H9 (cell line): ENCODE measurements around the gene TNC. TPM values are rescaled to one million over a fixed set of nuclear protein-coding genes. Genes with fewer than 3 reads are reported as not detected.

Experiments used
- DNase-seq: peaks from one replicate; pipeline ENCODE4 v3.0.0-alpha.2; 2017
- H2AFZ ChIP-seq: one replicate; pipeline ENCODE4 v1.6.1; 2013; ENCODE audit warnings: mild to moderate bottlenecking, low read length, control low read depth, moderate library complexity
- H2AK5ac ChIP-seq: 2 replicates; pipeline ENCODE4 v1.6.1; 2013; ENCODE audit warnings: low read length, control low read depth, mixed read lengths; ENCODE audit not compliant: insufficient read length
- H2BK120ac ChIP-seq: one replicate; pipeline ENCODE4 v1.6.1; 2013; ENCODE audit warnings: low read depth, mild to moderate bottlenecking, low read length, control low read depth, inconsistent platforms; ENCODE audit not compliant: poor library complexity, severe bottlenecking
- H2BK12ac ChIP-seq: 2 replicates; pipeline ENCODE4 v1.6.1; 2013; ENCODE audit warnings: low read length, control low read depth, mixed read lengths, low read depth; ENCODE audit not compliant: insufficient read length
- H2BK15ac ChIP-seq: 2 replicates; pipeline ENCODE4 v1.6.1; 2013; ENCODE audit warnings: low read depth, low read length, control low read depth
- H2BK20ac ChIP-seq: one replicate; pipeline ENCODE4 v1.6.1; 2013; ENCODE audit warnings: low read depth, mild to moderate bottlenecking, low read length, control low read depth, inconsistent platforms; ENCODE audit not compliant: poor library complexity, severe bottlenecking
- H2BK5ac ChIP-seq: 2 replicates; pipeline ENCODE4 v1.6.1; 2013; ENCODE audit warnings: low read length, control low read depth, mixed read lengths; ENCODE audit not compliant: insufficient read length
- H3K14ac ChIP-seq: 2 replicates; pipeline ENCODE4 v1.6.1; 2013; ENCODE audit warnings: low read length, control low read depth; ENCODE audit not compliant: insufficient read depth
- H3K18ac ChIP-seq: 2 replicates; pipeline ENCODE4 v1.6.1; 2013; ENCODE audit warnings: low read depth, mild to moderate bottlenecking, mixed read lengths, low read length, control low read depth; ENCODE audit not compliant: insufficient read length
- H3K23ac ChIP-seq: 2 replicates; pipeline ENCODE4 v1.6.1; 2013; ENCODE audit warnings: low read length, control low read depth, mixed read lengths, low read depth; ENCODE audit not compliant: insufficient read length
- H3K23me2 ChIP-seq: 2 replicates; pipeline ENCODE4 v1.6.1; 2013; ENCODE audit warnings: low read depth, mild to moderate bottlenecking, mixed read lengths, low read length, control low read depth; ENCODE audit not compliant: insufficient read length, poor library complexity, severe bottlenecking
- H3K27ac ChIP-seq: 2 replicates; pipeline ENCODE4 v1.5.1; 2013; ENCODE audit warnings: low read length, control low read depth, mixed read lengths, low read depth; ENCODE audit not compliant: insufficient read length
- H3K27me3 ChIP-seq: 2 replicates; pipeline ENCODE4 v1.6.1; 2013; ENCODE audit warnings: low read length, control low read depth, inconsistent platforms; ENCODE audit not compliant: insufficient read depth
- H3K4ac ChIP-seq: 2 replicates; pipeline ENCODE4 v1.6.1; 2013; ENCODE audit warnings: low read depth, mild to moderate bottlenecking, control low read depth, inconsistent platforms, low read length, moderate library complexity
- H3K4me1 ChIP-seq: 2 replicates; pipeline ENCODE4 v1.6.1; 2013; ENCODE audit warnings: low read length, control low read depth, inconsistent platforms; ENCODE audit not compliant: insufficient read depth
- H3K4me2 ChIP-seq: 2 replicates; pipeline ENCODE4 v1.6.1; 2013; ENCODE audit warnings: low read length, control low read depth, mixed read lengths; ENCODE audit not compliant: insufficient read length, insufficient read depth
- H3K56ac ChIP-seq: 2 replicates; pipeline ENCODE4 v1.6.1; 2013; ENCODE audit warnings: low read depth, mild to moderate bottlenecking, mixed read lengths, low read length, control low read depth; ENCODE audit not compliant: insufficient read length
- H3K79me1 ChIP-seq: 2 replicates; pipeline ENCODE4 v1.6.1; 2013; ENCODE audit warnings: low read depth, mild to moderate bottlenecking, moderate library complexity, low read length, control low read depth, inconsistent platforms; ENCODE audit not compliant: insufficient read depth, poor library complexity, severe bottlenecking
- H3K79me2 ChIP-seq: 2 replicates; pipeline ENCODE4 v1.6.1; 2013; ENCODE audit warnings: low read length, control low read depth, inconsistent platforms; ENCODE audit not compliant: insufficient read depth
- H3K9ac ChIP-seq: 2 replicates; pipeline ENCODE4 v1.6.1; 2013; ENCODE audit warnings: low read length, control low read depth, mixed read lengths; ENCODE audit not compliant: insufficient read length; ENCODE audit errors: extremely low read depth
- H3K9me3 ChIP-seq: one replicate; pipeline ENCODE4 v1.6.1; 2013; ENCODE audit warnings: low read depth, low read length, inconsistent platforms; ENCODE audit not compliant: control insufficient read depth
- H3T11ph ChIP-seq: one replicate; pipeline ENCODE4 v1.6.1; 2013; ENCODE audit warnings: mild to moderate bottlenecking, low read length, control low read depth, inconsistent platforms
- H4K20me1 ChIP-seq: one replicate; pipeline ENCODE4 v1.6.1; 2013; ENCODE audit not compliant: control insufficient read depth, insufficient read length, insufficient read depth
- H4K5ac ChIP-seq: 2 replicates; pipeline ENCODE4 v1.6.1; 2013; ENCODE audit warnings: low read depth, mild to moderate bottlenecking, mixed read lengths, low read length, control low read depth; ENCODE audit not compliant: insufficient read length
- H4K8ac ChIP-seq: replicated peaks from 2 replicates; pipeline ENCODE4 v1.6.1; 2013; ENCODE audit warnings: low read length, control low read depth, mixed read lengths, low read depth; ENCODE audit not compliant: insufficient read length
- H4K91ac ChIP-seq: 2 replicates; pipeline ENCODE4 v1.6.1; 2013; ENCODE audit warnings: low read depth, mild to moderate bottlenecking, moderate library complexity, mixed read lengths, low read length, control low read depth; ENCODE audit not compliant: insufficient read length
- H3K27ac Mint-ChIP-seq, 3 experiments: 2 replicates in 2 of 3; 3 replicates in 1 of 3; pipeline ENCODE4 v1.8.0; 2020 to 2021; ENCODE audit warnings: mixed read lengths in 3 of 3, mild to moderate bottlenecking in 1 of 3, moderate library complexity in 1 of 3
- H3K27me3 Mint-ChIP-seq: 2 replicates; pipeline ENCODE4 v1.8.0; 2021; ENCODE audit warnings: low read depth, mild to moderate bottlenecking, moderate library complexity, mixed read lengths
- H3K36me3 Mint-ChIP-seq, 3 experiments: 2 replicates in 2 of 3; 3 replicates in 1 of 3; pipeline ENCODE4 v1.8.0; 2020 to 2021; ENCODE audit warnings: low read depth in 3 of 3, mixed read lengths in 3 of 3; ENCODE audit not compliant: insufficient read depth in 1 of 3
- H3K4me1 Mint-ChIP-seq, 2 experiments: 2 replicates each; pipeline ENCODE4 v1.8.0; 2020; ENCODE audit warnings: mixed read lengths in 2 of 2
- H3K4me3 Mint-ChIP-seq, 2 experiments: 2 replicates in 1 of 2; 3 replicates in 1 of 2; pipeline ENCODE4 v1.8.0; 2020 to 2021; ENCODE audit warnings: mild to moderate bottlenecking in 2 of 2, mixed read lengths in 2 of 2, moderate library complexity in 1 of 2
- H3K9me3 Mint-ChIP-seq, 2 experiments: 2 replicates in 1 of 2; 3 replicates in 1 of 2; pipeline ENCODE4 v1.8.0; 2020; ENCODE audit warnings: mild to moderate bottlenecking in 2 of 2, mixed read lengths in 2 of 2, moderate library complexity in 1 of 2
- CTCF ChIP-seq: fragments of 200-600 bp; sonication (generic); conservative IDR thresholded peaks from 3 replicates; pipeline ENCODE4 v1.8.0; 2021; ENCODE audit warnings: antibody characterized with exemption, mild to moderate bottlenecking
- WGBS: extraction: QIAGEN DNeasy Blood & Tissue Kit; methylation state at CpG from one replicate; pipeline ENCODE4 v1.1.7; 2013; ENCODE audit warnings: missing lambda C conversion rate, low lambda C conversion rate, mixed read lengths; ENCODE audit not compliant: insufficient read length; ENCODE audit errors: extremely low coverage; 5-methylcytosine and 5-hydroxymethylcytosine counted together
- total RNA-seq: library from RNA; stranded (reverse); gene quantifications from 2 replicates; pipeline ENCODE4 v1.2.1, GENCODE V29; 2021

The TNC gene
- total RNA-seq, 1 experiment from 2014 or later = 0.63 TPM

DNA sequence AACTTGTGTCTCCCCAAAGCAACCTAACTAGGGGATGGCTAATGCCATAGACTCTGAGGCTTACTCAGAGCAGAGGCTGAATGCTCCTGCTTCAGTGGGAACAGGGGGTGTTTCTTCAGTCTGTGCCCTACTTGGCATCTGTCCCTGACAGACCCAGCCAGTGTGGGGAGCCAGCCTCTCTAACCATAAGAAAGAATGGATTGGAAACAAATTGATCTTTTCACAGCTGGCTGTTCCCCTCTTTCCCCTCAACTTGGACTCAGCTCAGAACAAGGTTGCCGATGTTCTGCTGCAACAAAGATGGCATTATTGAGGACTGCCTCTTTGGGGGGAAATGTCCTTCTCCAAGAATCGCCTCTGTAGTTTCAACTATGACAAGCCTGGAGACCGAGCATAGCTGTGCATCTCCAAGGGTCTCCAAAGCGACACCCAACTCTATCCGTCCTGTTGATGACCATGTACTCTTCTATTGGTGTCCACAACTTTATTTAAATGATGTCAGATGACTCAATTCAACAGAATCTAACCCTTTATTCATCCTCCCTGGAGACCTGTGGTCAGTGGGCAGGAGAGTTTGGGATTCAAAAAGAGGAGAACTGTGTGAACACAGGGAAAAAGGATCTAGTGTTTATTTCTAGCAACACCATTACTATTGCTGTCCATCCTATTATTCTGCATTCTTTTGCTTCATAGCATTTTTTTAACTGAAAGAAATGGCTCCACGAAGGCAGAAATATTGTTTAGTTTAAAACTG lies 24.7 kb upstream of the TNC start:
- Mint-ChIP-seq H3K27me3 (peaks cover 10% of the 10 kb centered on the region), H3K36me3 (no peaks in the 10 kb centered on the region), H3K4me1 (peaks cover 2 to 6% of the 10 kb centered on the region in 2 experiments; a peak in 2 of 4 replicates), H3K4me3 (no peak overlapping the region), H3K9me3 (no peaks in the 10 kb centered on the region), H3K27ac (no peak overlapping the region)
- no peak overlapping the region for H2BK20ac ChIP-seq
- H2BK12ac ChIP-seq = no peak overlapping the region
- no peaks in the 10 kb centered on the region for H3K23me2 ChIP-seq
- no peak overlapping the region for H4K8ac ChIP-seq
- H3K4ac ChIP-seq = no peak overlapping the region
- H4K20me1 ChIP-seq = no peaks in the 10 kb centered on the region
- H2AK5ac ChIP-seq = no peak overlapping the region
- no peak overlapping the region for H3K9ac ChIP-seq
- H2AFZ ChIP-seq = no peak overlapping the region
- no peaks in the 10 kb centered on the region for H3K79me1 ChIP-seq
- no peak overlapping the region for H3K18ac ChIP-seq
- H3K79me2 ChIP-seq = no peaks in the 10 kb centered on the region
- no peaks in the 10 kb centered on the region for H3K9me3 ChIP-seq
- no peaks in the 10 kb centered on the region for H3K27me3 ChIP-seq
- H3K4me2 ChIP-seq = no peak overlapping the region
- no peak overlapping the region for H2BK120ac ChIP-seq
- no CpG with 5 or more reads among the region's 6 CpGs for WGBS
- H3K23ac ChIP-seq = no peak overlapping the region
- H2BK15ac ChIP-seq = no peak overlapping the region
- H3K27ac ChIP-seq = no peak overlapping the region
- TF ChIP-seq CTCF = no peak
- no peak overlapping the region for H2BK5ac ChIP-seq
- H3K56ac ChIP-seq = no peak overlapping the region
- no peak overlapping the region for H3K14ac ChIP-seq
- no peak overlapping the region for H4K5ac ChIP-seq
- no peak overlapping the region for H4K91ac ChIP-seq
- no peak for DNase-seq
- H3K4me1 ChIP-seq = no peaks in the 10 kb centered on the region
- no peak overlapping the region for H3T11ph ChIP-seq
